ENCODE results near the gene LONP2. TPM values are rescaled to one million over a fixed set of nuclear protein-coding genes. Genes with fewer than 3 reads are reported as not detected.

LONP2 gene
- total and polyA plus RNA-seq, 2 of the 13 experiments (the other 11 are each of a cell fraction or from before 2014, with no cell fraction given), result 39.2 to 63.3 TPM

DNA sequence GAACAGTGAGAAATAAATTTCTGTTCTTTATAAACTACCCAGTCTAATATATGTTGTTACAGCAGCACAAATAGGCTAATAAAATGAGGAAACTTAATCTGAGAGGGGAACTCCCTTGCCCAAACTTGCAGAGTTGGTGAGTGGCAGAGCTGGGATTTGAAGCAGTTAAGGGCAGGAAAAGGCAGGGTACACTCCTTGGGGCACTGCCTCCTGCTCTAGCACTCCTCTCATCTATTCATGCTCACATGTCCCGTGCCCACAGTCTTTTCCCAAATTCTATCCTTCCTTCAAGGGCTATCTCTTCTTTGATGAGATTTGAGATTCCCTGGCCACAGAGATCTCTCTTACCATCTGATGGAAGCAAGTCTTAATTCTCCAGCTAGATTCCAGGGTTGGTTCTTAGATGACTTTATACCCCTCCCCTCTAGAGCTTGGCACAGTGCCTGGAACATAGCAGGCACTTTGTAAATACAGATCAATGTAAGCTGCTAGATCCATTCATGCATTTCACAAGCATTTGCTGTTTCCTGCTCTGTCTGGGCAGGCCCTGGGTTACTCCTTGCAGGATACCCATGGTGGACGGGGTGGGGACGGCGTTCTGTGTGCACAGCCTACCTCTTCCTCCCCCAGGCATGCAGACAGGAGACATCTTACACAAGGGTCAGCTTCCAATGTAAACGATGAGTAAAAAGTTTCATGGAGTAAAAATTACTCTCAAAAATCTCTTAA is 49.1 kb upstream of the LONP2 start (continued):
- TF ChIP-seq, protein P1, sequence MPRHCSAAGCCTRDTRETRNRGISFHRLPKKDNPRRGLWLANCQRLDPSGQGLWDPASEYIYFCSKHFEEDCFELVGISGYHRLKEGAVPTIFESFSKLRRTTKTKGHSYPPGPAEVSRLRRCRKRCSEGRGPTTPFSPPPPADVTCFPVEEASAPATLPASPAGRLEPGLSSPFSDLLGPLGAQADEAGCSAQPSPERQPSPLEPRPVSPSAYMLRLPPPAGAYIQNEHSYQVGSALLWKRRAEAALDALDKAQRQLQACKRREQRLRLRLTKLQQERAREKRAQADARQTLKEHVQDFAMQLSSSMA (CRISPR knock-in tag; IDR thresholded peaks at IDR 0.05), result no peak
- TF ChIP-seq, protein P2, sequence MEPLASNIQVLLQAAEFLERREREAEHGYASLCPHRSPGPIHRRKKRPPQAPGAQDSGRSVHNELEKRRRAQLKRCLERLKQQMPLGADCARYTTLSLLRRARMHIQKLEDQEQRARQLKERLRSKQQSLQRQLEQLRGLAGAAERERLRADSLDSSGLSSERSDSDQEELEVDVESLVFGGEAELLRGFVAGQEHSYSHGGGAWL (CRISPR knock-in tag; IDR thresholded peaks at IDR 0.05), result no peak
- TF ChIP-seq, protein P3, sequence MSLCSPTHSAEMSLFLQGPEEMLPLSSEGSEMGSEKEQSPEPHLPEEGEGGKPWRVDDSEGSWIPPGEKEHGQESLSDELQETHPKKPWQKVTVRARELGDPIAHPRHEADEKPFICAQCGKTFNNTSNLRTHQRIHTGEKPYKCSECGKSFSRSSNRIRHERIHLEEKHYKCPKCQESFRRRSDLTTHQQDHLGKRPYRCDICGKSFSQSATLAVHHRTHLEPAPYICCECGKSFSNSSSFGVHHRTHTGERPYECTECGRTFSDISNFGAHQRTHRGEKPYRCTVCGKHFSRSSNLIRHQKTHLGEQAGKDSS (CRISPR knock-in tag; IDR thresholded peaks at IDR 0.05; ENCODE audit: borderline replicate concordance, low read depth), result no peak
- TF ChIP-seq, protein P4, sequence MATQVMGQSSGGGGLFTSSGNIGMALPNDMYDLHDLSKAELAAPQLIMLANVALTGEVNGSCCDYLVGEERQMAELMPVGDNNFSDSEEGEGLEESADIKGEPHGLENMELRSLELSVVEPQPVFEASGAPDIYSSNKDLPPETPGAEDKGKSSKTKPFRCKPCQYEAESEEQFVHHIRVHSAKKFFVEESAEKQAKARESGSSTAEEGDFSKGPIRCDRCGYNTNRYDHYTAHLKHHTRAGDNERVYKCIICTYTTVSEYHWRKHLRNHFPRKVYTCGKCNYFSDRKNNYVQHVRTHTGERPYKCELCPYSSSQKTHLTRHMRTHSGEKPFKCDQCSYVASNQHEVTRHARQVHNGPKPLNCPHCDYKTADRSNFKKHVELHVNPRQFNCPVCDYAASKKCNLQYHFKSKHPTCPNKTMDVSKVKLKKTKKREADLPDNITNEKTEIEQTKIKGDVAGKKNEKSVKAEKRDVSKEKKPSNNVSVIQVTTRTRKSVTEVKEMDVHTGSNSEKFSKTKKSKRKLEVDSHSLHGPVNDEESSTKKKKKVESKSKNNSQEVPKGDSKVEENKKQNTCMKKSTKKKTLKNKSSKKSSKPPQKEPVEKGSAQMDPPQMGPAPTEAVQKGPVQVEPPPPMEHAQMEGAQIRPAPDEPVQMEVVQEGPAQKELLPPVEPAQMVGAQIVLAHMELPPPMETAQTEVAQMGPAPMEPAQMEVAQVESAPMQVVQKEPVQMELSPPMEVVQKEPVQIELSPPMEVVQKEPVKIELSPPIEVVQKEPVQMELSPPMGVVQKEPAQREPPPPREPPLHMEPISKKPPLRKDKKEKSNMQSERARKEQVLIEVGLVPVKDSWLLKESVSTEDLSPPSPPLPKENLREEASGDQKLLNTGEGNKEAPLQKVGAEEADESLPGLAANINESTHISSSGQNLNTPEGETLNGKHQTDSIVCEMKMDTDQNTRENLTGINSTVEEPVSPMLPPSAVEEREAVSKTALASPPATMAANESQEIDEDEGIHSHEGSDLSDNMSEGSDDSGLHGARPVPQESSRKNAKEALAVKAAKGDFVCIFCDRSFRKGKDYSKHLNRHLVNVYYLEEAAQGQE (IDR thresholded peaks at IDR 0.05; ENCODE audit: borderline replicate concordance in 1 of 2, low read depth in 1 of 2, low read length in 2 of 2), result no peak
- TF ChIP-seq RCOR2 (CRISPR knock-in tag; IDR thresholded peaks at IDR 0.05) (peak; percentile 74), RBM22 (optimal IDR thresholded peaks at IDR 0.05; ENCODE audit: low read length) (no peak), ZMYM3 (CRISPR knock-in tag; IDR thresholded peaks at IDR 0.05) (peak; percentile 52), SNAPC2 (CRISPR knock-in tag; IDR thresholded peaks at IDR 0.05) (no peak), XBP1 (CRISPR knock-in tag; IDR thresholded peaks at IDR 0.05) (no peak), POLR2AphosphoS2 (IDR thresholded peaks at IDR 0.05; ENCODE audit: low read depth, low read length) (no peak), ZNF850 (CRISPR knock-in tag; conservative IDR thresholded peaks at IDR 0.05) (no peak), CBX2 (IDR thresholded peaks at IDR 0.05; ENCODE audit: low read depth, low read length) (no peak), CBX2 (CRISPR knock-in tag; IDR thresholded peaks at IDR 0.05; ENCODE audit: low read depth) (no peak), ZNF335 (CRISPR knock-in tag; IDR thresholded peaks at IDR 0.05) (no peak), ZNF20 (CRISPR knock-in tag; IDR thresholded peaks at IDR 0.05) (no peak), ZBTB7A (CRISPR knock-in tag; IDR thresholded peaks at IDR 0.05) (no peak), ZNF777 (CRISPR knock-in tag; IDR thresholded peaks at IDR 0.05) (no peak), NCOR1 (IDR thresholded peaks at IDR 0.05; ENCODE audit: borderline replicate concordance, low read length) (peak; percentile 19; the same call in 1 of the 2 replicates)
- TF ChIP-seq, protein P5, sequence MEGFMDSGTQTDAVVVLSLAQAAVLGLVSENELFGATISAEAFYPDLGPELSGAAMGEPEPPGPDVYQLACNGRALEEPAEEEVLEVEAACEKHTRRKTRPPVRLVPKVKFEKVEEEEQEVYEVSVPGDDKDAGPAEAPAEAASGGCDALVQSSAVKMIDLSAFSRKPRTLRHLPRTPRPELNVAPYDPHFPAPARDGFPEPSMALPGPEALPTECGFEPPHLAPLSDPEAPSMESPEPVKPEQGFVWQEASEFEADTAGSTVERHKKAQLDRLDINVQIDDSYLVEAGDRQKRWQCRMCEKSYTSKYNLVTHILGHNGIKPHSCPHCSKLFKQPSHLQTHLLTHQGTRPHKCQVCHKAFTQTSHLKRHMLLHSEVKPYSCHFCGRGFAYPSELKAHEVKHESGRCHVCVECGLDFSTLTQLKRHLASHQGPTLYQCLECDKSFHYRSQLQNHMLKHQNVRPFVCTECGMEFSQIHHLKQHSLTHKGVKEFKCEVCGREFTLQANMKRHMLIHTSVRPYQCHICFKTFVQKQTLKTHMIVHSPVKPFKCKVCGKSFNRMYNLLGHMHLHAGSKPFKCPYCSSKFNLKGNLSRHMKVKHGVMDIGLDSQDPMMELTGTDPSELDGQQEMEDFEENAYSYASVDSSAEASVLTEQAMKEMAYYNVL (CRISPR knock-in tag; IDR thresholded peaks at IDR 0.05; ENCODE audit: borderline replicate concordance), result no peak
- TF ChIP-seq, protein P6, sequence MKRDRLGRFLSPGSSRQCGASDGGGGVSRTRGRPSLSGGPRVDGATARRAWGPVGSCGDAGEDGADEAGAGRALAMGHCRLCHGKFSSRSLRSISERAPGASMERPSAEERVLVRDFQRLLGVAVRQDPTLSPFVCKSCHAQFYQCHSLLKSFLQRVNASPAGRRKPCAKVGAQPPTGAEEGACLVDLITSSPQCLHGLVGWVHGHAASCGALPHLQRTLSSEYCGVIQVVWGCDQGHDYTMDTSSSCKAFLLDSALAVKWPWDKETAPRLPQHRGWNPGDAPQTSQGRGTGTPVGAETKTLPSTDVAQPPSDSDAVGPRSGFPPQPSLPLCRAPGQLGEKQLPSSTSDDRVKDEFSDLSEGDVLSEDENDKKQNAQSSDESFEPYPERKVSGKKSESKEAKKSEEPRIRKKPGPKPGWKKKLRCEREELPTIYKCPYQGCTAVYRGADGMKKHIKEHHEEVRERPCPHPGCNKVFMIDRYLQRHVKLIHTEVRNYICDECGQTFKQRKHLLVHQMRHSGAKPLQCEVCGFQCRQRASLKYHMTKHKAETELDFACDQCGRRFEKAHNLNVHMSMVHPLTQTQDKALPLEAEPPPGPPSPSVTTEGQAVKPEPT (CRISPR knock-in tag; IDR thresholded peaks at IDR 0.05; ENCODE audit: low read depth), result no peak
